ENCODE results near the gene RNU6-8. TPM values are rescaled to one million over a fixed set of nuclear protein-coding genes. Genes with fewer than 3 reads are reported as not detected.
A peak's percentile ranks its signal among the peaks of the same experiment; 100 is the strongest.

The RNU6-8 gene
- polyA plus RNA-seq, 1 of the 3 experiments (the other 2 are of a cell fraction), result not detected

DNA sequence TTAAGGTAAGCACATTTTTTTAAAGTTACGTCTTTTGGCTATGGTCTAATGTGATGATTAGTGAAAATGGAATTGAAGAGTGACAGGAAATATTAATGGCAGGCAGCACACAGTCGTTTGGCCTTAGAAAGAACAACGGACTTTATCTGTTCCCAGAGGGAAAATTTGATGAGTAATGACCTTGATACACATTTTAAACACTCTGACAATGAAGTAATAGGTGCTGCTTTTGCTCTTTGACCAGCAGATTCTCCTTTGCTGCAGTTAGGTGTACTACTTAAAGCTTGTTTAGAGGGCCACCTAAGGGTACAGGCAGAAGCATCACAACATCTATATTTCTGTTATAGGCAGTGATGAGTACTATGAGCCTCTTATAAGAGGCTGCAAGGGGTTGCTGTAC, 27.1 kb upstream of the RNU6-8 start:
- Histone ChIP-seq H3K9me3 (no peaks in the 10 kb centered on the region), H3K27ac (ENCODE audit: low read depth in 2 of 2, low read length in 1 of 2) (peak overlapping the region; percentile 73 to 80), H3K4me1 (ENCODE audit: control insufficient read depth in 1 of 2, insufficient read depth in 2 of 2, low read depth in 1 of 2, low read length in 1 of 2) (peaks cover 16 to 19% of the 10 kb centered on the region in 2 experiments), H3K9me2 (no peaks in the 10 kb centered on the region), H3K4me3 (ENCODE audit: low read depth in 2 of 2, low read length in 1 of 2) (no peak overlapping the region), H3K4me2 (peak overlapping the region; percentile 54), H4K20me1 (ENCODE audit: insufficient read depth) (no peaks in the 10 kb centered on the region), H3K36me3 (replicated peaks in 1 of 2; ENCODE audit: control insufficient read depth in 1 of 2, insufficient read depth in 2 of 2, low read length in 1 of 2) (no peaks in the 10 kb centered on the region), H3K9ac (peak overlapping the region; percentile 46; the same call in 1 of the 2 replicates), H2AFZ (ENCODE audit: low read depth) (peak overlapping the region; percentile 67), H3K79me2 (ENCODE audit: insufficient read depth) (no peaks in the 10 kb centered on the region), H3K27me3 (ENCODE audit: insufficient read depth) (no peaks in the 10 kb centered on the region), H3F3A (replicated peaks; ENCODE audit: insufficient read depth) (peaks cover 7% of the 10 kb centered on the region)
- ChIA-PET CTCF (interaction anchor here (1.0 to 1.5 kb wide), 4 partner anchors 13 to 720 kb away, joined by 3 read pairs; partner anchors contain the start of gene RNU6-8), POLR2A (no interaction called here)
- no peak for DNase-seq
- 2% methylated on average over 3 of the region's 3 CpGs for WGBS (ENCODE audit: low lambda C conversion rate)
- TF ChIP-seq POLR2AphosphoS5 (IDR thresholded peaks at IDR 0.05; ENCODE audit: low read depth, low read length) (no peak; the same call in 1 of the 2 replicates), FOSL2 (IDR thresholded peaks at IDR 0.05; ENCODE audit: borderline replicate concordance, low read depth) (peak; percentile 65), YY1 (IDR thresholded peaks at IDR 0.05; ENCODE audit: low read depth) (no peak), MXI1 (IDR thresholded peaks at IDR 0.05; ENCODE audit: low read depth, low read length) (no peak), FOXM1 (IDR thresholded peaks at IDR 0.05; ENCODE audit: low read depth) (peak; percentile 84), RAD21 (IDR thresholded peaks at IDR 0.05; ENCODE audit: low read length) (peak; percentile 47), TAF1 (IDR thresholded peaks at IDR 0.05; ENCODE audit: borderline replicate concordance, low read depth, low read length) (no peak), GATA2 (CRISPR knock-in tag; IDR thresholded peaks at IDR 0.05) (0 out of 2 replicates have a peak, but pooled peaks have one; percentile 4), NRF1 (IDR thresholded peaks at IDR 0.05; ENCODE audit: low read depth, low read length) (no peak), RXRA (IDR thresholded peaks at IDR 0.05; ENCODE audit: borderline replicate concordance, low read depth) (peak; percentile 59; the same call in 1 of the 2 replicates), NFIC (IDR thresholded peaks at IDR 0.05; ENCODE audit: borderline replicate concordance) (peak; percentile 83), TCF12 (IDR thresholded peaks at IDR 0.05) (peak; percentile 91), GABPA (IDR thresholded peaks at IDR 0.05; ENCODE audit: low read depth) (no peak), MEF2A (IDR thresholded peaks at IDR 0.05; ENCODE audit: borderline replicate concordance, low read depth) (peak; percentile 43; the same call in 1 of the 2 replicates), EP300 (IDR thresholded peaks at IDR 0.05; ENCODE audit: borderline replicate concordance in 1 of 2, low read depth in 1 of 2, low read length in 1 of 2) (peak; percentile 30 to 92; a peak in 3 of 4 replicates), FOXJ3 (CRISPR knock-in tag; IDR thresholded peaks at IDR 0.05) (no peak), ELF1 (IDR thresholded peaks at IDR 0.05) (no peak), TEAD4 (IDR thresholded peaks at IDR 0.05; ENCODE audit: borderline replicate concordance, insufficient read depth) (peak; percentile 73), CHD2 (IDR thresholded peaks at IDR 0.05; ENCODE audit: low read length, partially characterized antibody) (no peak), SIN3A (IDR thresholded peaks at IDR 0.05; ENCODE audit: borderline replicate concordance, low read depth, low read length) (peak; percentile 14; the same call in 1 of the 2 replicates), RFX5 (IDR thresholded peaks at IDR 0.05; ENCODE audit: low read length) (no peak)
- TF ChIP-seq, protein P1, sequence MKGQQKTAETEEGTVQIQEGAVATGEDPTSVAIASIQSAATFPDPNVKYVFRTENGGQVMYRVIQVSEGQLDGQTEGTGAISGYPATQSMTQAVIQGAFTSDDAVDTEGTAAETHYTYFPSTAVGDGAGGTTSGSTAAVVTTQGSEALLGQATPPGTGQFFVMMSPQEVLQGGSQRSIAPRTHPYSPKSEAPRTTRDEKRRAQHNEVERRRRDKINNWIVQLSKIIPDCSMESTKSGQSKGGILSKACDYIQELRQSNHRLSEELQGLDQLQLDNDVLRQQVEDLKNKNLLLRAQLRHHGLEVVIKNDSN (IDR thresholded peaks at IDR 0.05; ENCODE audit: borderline replicate concordance, low read depth), result no peak
- TF ChIP-seq, protein P2, sequence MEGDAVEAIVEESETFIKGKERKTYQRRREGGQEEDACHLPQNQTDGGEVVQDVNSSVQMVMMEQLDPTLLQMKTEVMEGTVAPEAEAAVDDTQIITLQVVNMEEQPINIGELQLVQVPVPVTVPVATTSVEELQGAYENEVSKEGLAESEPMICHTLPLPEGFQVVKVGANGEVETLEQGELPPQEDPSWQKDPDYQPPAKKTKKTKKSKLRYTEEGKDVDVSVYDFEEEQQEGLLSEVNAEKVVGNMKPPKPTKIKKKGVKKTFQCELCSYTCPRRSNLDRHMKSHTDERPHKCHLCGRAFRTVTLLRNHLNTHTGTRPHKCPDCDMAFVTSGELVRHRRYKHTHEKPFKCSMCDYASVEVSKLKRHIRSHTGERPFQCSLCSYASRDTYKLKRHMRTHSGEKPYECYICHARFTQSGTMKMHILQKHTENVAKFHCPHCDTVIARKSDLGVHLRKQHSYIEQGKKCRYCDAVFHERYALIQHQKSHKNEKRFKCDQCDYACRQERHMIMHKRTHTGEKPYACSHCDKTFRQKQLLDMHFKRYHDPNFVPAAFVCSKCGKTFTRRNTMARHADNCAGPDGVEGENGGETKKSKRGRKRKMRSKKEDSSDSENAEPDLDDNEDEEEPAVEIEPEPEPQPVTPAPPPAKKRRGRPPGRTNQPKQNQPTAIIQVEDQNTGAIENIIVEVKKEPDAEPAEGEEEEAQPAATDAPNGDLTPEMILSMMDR (IDR thresholded peaks at IDR 0.05), result no peak
- TF ChIP-seq, protein P3, sequence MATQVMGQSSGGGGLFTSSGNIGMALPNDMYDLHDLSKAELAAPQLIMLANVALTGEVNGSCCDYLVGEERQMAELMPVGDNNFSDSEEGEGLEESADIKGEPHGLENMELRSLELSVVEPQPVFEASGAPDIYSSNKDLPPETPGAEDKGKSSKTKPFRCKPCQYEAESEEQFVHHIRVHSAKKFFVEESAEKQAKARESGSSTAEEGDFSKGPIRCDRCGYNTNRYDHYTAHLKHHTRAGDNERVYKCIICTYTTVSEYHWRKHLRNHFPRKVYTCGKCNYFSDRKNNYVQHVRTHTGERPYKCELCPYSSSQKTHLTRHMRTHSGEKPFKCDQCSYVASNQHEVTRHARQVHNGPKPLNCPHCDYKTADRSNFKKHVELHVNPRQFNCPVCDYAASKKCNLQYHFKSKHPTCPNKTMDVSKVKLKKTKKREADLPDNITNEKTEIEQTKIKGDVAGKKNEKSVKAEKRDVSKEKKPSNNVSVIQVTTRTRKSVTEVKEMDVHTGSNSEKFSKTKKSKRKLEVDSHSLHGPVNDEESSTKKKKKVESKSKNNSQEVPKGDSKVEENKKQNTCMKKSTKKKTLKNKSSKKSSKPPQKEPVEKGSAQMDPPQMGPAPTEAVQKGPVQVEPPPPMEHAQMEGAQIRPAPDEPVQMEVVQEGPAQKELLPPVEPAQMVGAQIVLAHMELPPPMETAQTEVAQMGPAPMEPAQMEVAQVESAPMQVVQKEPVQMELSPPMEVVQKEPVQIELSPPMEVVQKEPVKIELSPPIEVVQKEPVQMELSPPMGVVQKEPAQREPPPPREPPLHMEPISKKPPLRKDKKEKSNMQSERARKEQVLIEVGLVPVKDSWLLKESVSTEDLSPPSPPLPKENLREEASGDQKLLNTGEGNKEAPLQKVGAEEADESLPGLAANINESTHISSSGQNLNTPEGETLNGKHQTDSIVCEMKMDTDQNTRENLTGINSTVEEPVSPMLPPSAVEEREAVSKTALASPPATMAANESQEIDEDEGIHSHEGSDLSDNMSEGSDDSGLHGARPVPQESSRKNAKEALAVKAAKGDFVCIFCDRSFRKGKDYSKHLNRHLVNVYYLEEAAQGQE (IDR thresholded peaks at IDR 0.05; ENCODE audit: low read depth, low read length), result no peak
- TF ChIP-seq, protein P4, sequence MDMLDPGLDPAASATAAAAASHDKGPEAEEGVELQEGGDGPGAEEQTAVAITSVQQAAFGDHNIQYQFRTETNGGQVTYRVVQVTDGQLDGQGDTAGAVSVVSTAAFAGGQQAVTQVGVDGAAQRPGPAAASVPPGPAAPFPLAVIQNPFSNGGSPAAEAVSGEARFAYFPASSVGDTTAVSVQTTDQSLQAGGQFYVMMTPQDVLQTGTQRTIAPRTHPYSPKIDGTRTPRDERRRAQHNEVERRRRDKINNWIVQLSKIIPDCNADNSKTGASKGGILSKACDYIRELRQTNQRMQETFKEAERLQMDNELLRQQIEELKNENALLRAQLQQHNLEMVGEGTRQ (IDR thresholded peaks at IDR 0.05; ENCODE audit: borderline replicate concordance, low read depth, low read length), result no peak
- TF ChIP-seq, protein P5, sequence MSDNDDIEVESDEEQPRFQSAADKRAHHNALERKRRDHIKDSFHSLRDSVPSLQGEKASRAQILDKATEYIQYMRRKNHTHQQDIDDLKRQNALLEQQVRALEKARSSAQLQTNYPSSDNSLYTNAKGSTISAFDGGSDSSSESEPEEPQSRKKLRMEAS (IDR thresholded peaks at IDR 0.05; ENCODE audit: low read depth), result 0 out of 2 replicates have a peak, but pooled peaks have one; percentile 26
- TF ChIP-seq, protein P6, sequence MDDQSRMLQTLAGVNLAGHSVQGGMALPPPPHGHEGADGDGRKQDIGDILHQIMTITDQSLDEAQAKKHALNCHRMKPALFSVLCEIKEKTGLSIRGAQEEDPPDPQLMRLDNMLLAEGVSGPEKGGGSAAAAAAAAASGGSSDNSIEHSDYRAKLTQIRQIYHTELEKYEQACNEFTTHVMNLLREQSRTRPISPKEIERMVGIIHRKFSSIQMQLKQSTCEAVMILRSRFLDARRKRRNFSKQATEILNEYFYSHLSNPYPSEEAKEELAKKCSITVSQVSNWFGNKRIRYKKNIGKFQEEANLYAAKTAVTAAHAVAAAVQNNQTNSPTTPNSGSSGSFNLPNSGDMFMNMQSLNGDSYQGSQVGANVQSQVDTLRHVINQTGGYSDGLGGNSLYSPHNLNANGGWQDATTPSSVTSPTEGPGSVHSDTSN (IDR thresholded peaks at IDR 0.05), result peak; percentile 97
